ENCODE results near the gene NOXO1.

NOXO1 gene

GRCh38 chr16:1976951-1977874, 4.1 kb downstream of the NOXO1 start:
- FAIRE-seq (no peak), DNase-seq (ENCODE audit: insufficient read length, low spot score) (no peak)
- TF ChIP-seq CTCF (IDR thresholded peaks at IDR 0.05; ENCODE audit: insufficient read depth, missing control alignments) = no peak

GRCh38 chr16:1976216-1976520, 5.1 kb downstream of the NOXO1 start:
- DNase-seq (ENCODE audit: insufficient read length, low spot score) (no peak), FAIRE-seq (no peak)
- no peak for TF ChIP-seq CTCF (IDR thresholded peaks at IDR 0.05; ENCODE audit: insufficient read depth, missing control alignments)

- DNase-seq (ENCODE audit: insufficient read length, low spot score) (no peak), FAIRE-seq (no peak)
- TF ChIP-seq CTCF (IDR thresholded peaks at IDR 0.05; ENCODE audit: insufficient read depth, missing control alignments) = no peak
These were observed 5.6 kb downstream of the NOXO1 start for GRCh38 chr16:1975432-1976215.

- no peak for TF ChIP-seq CTCF (IDR thresholded peaks at IDR 0.05; ENCODE audit: insufficient read depth, missing control alignments)
- no peak for DNase-seq (ENCODE audit: insufficient read length, low spot score)
- no peak for FAIRE-seq
These were observed 6.9 kb downstream of the NOXO1 start for GRCh38 chr16:1974157-1975070.

- TF ChIP-seq CTCF (IDR thresholded peaks at IDR 0.05; ENCODE audit: insufficient read depth, missing control alignments) = no peak
- FAIRE-seq = no peak
- no peak for DNase-seq (ENCODE audit: insufficient read length, low spot score)
These were observed 7.7 kb downstream of the NOXO1 start for GRCh38 chr16:1973461-1974156.

- FAIRE-seq (no peak), DNase-seq (ENCODE audit: insufficient read length, low spot score) (no peak)
- no peak for TF ChIP-seq CTCF (IDR thresholded peaks at IDR 0.05; ENCODE audit: insufficient read depth, missing control alignments)
These were observed 8.8 kb downstream of the NOXO1 start for GRCh38 chr16:1972490-1972877.

Measured in D721Med (cell line).